Brain microvascular endothelial cell (primary cell): Measurements from ENCODE around the gene GRIFIN.

Source experiments
- DNase-seq: peaks from one replicate; pipeline ENCODE4 v3.0.0-alpha.2; 2020
- H3K27ac ChIP-seq: fragments of 250-450 bp; sonication (Bioruptor Pico); 2 replicates; pipeline ENCODE4 v1.5.1; 2020; ENCODE audit warnings: mild to moderate bottlenecking, moderate library complexity
- H3K27me3 ChIP-seq: fragments of 250-450 bp; sonication (Bioruptor Pico); replicated peaks from 2 replicates; pipeline ENCODE4 v1.5.1; 2020; ENCODE audit warnings: mild to moderate bottlenecking
- H3K36me3 ChIP-seq: fragments of 250-450 bp; sonication (Bioruptor Pico); replicated peaks from 2 replicates; pipeline ENCODE4 v1.5.1; 2020; ENCODE audit warnings: mild to moderate bottlenecking
- H3K4me3 ChIP-seq: 2 replicates; pipeline ENCODE4 v1.5.1; 2011; ENCODE audit warnings: low read depth, mild to moderate bottlenecking, control low read depth, low read length, moderate library complexity
- CTCF ChIP-seq: IDR thresholded peaks from 2 replicates; pipeline ENCODE4 v1.5.1; 2011; ENCODE audit warnings: low read depth, mild to moderate bottlenecking, moderate library complexity, low read length, control low read depth, inconsistent platforms; ENCODE audit errors: missing control alignments
- in situ Hi-C: cut with HindIII; loops from 2 replicates; pipeline ENCODE4 v1.10.0; 2017; ENCODE audit warnings: low sequenced_read_pairs, low pct_ligation_motif_present

The GRIFIN gene

GRCh38 chr7:2476298-2476697 is at the start of gene GRIFIN:
Gene GRIFIN, minus strand, starts transcription at chr7:2476398. Its CDS starts 15 bp downstream, at chr7:2476383.
- H3K4me3 ChIP-seq = no peak within 1 kb of the TSS
- in situ Hi-C loops = no loop called here
- H3K27me3 ChIP-seq = peaks cover 12% of the 10 kb centered on the region
- no peak for TF ChIP-seq CTCF
- DNase-seq = no peak
- no peaks in the 10 kb centered on the region for H3K36me3 ChIP-seq
- H3K27ac ChIP-seq = no peak within 1 kb of the TSS

GRCh38 chr7:2524808-2525657 is 48.8 kb upstream of the GRIFIN start:
- Histone ChIP-seq H3K36me3 (peaks cover 13% of the 10 kb centered on the region), H3K4me3 (no peak overlapping the region), H3K27me3 (no peaks in the 10 kb centered on the region), H3K27ac (no peak overlapping the region)
- TF ChIP-seq CTCF = no peak
- in situ Hi-C loops = no loop called here
- no peak for DNase-seq

GRCh38 chr7:2523941-2524807 is 48.0 kb upstream of the GRIFIN start:
- peak overlapping the region; percentile 24 for H3K4me3 ChIP-seq
- no peak overlapping the region for H3K27ac ChIP-seq
- peaks cover 13% of the 10 kb centered on the region for H3K36me3 ChIP-seq

GRCh38 chr7:2523461-2523936 is 47.3 kb upstream of the GRIFIN start:
- Histone ChIP-seq H3K36me3 (peaks cover 11% of the 10 kb centered on the region), H3K27me3 (no peaks in the 10 kb centered on the region), H3K27ac (no peak overlapping the region), H3K4me3 (peak overlapping the region; percentile 29)
- in situ Hi-C loops = no loop called here
- TF ChIP-seq CTCF = no peak
- DNase-seq = no peak

More at GRCh38 chr7:2523941-2524807, 48.0 kb upstream of the GRIFIN start:
- DNase-seq = no peak
- in situ Hi-C loops = no loop called here
- H3K27me3 ChIP-seq = no peaks in the 10 kb centered on the region
- TF ChIP-seq CTCF = no peak

GRCh38 chr7:2522780-2523433 is 46.7 kb upstream of the GRIFIN start:
- peaks cover 9% of the 10 kb centered on the region for H3K36me3 ChIP-seq
- TF ChIP-seq CTCF = no peak
- DNase-seq = peak; percentile 71
- no peaks in the 10 kb centered on the region for H3K27me3 ChIP-seq
- no peak overlapping the region for H3K27ac ChIP-seq
- in situ Hi-C loops = no loop called here
- H3K4me3 ChIP-seq = peak overlapping the region; percentile 65
